AML-193 (cell line): ENCODE data around the gene PPP6R3.
"Not testable (repeated sequence)": the region's sequence is repeated elsewhere in the genome, so short reads cannot be mapped to it uniquely, and the experiment has no call there.

Source experiments
- DNase-seq, 2 experiments: peaks; one replicate each; lab custom pipeline; 2025; lab: John Stamatoyannopoulos, UW

PPP6R3 gene

DNA sequence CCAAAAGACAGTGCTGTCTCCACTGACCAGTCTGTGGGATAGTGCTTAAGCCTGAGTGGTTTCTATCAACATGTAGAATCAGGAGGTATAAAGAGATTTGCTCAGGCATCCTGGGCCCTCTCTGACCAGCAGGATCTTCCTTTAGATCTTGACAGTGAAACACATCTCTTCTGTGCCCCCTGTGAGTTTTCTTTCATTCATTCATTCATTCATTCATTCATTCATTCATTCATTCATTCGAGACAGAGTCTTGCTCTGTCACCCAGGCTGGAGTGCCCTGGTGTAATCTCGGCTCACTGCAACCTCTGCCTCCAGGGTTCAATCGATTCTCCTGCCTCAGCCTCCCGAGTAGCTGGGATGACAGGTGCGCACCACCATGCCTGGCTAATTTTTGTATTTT, 26.4 kb upstream of the PPP6R3 start:
- DNase-seq = not testable (repeated sequence)

DNA sequence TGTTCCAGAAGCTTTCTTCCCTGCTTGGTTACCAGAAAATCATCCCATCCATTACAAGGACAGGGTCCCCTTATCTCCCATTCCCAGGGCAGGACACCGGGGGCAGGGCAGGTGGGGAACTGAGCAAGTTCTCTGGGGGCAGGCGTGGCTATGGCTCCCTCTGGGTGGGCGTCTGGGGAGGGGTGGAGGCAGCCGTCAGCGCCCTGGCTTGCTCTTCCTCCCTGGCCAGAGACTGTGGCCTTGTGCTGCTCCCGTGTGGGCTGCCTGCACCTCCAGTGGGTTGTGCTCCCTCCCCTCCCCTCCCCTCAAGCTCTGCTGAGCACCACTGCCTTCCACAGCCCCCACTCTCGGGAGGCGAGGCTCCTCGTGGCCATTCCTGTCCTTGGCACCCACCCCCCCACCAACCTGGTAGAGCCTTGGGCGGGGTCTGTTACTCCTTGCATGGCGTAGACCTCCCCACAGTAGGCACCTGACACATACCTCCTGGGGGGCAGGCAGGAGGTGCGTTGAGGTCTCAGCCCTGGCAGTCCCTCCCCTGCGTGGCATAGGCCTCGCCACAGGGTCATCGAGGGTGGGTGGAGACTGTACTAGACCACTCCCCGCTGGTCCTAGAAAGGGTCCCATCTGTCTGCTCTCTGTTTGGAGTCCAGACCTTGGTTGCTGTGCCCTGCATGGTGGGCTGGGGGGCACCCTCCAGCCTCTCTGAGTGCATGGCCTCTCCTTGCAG, 24.2 kb upstream of the PPP6R3 start:
- no peak for DNase-seq

DNA sequence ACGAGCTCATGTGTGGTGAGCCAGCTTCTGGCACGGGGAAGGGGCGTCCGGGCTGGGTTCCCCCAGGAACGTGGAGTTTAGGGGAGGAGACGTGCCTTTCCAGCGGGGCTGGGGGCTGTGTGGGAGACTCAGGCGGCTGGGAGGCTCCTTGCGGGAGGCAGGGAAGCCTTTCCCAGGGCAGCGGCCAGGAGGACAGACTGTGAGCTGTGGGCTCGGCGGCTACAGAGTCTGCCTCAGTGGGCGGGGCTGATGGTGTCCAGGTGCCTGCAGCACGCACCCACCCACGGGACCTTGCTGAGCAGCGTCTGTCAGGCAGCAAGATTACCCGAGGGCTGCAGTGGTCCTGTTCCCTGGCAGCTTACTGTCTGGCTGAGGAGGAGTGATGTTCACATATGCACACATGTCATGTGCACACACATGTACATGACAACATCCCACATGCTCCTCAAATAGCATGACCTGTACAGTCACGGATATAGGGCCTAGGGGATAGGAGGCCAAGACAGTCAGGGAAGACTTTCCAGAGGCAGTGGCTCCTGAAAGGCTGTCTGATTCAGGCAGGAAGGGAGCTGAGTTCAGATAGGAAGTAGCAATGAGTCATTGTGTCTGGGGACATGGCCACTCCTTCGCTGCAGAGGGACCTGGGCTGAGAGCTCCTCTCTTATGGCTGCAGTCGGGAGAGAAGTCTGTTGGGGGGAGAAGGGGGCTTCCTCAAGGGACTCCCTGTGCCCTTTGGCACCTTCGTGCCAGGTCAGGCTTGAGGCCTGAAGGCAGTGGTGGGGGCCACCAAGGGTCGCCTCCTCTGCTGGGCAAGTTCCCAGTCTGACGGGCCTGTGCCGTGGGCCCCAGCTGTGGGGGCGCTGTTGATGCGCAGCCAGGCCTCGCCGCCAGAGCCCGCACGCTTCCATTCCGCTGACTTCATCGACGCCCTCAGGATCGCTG, 23.3 kb upstream of the PPP6R3 start:
- peak; percentile 20 to 21 for DNase-seq

DNA sequence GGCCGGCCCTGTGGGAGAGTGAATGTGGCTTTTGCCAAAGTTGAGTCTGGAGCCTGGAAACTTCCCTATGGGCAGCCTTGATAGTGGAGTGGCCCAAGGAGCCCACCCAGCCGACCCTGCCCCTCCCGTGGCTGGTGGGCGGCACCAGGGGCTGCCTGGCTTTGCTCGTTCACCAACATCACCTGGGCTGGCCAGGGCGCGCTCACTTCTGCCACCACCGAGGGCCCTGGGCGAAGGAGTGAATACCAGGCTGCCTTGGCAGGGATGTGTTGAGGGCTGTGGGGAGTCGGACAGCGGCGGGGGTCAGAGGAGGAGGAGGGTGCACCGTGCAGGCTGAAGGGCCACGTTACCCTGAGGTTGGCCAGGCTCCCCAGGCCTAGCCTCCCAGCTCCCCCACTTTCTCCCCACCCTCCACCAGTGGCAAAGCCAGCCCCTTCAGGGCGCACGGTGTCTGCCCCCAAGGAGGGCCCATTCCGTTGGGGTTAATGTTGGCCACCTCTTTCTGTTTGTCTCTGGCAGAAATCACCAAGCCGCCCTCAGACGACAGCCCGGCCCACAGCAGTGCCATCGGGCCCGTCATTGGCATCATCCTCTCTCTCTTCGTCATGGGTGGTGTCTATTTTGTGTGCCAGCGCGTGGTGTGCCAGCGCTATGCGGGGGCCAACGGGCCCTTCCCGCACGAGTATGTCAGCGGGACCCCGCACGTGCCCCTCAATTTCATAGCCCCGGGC, 22.5 kb upstream of the PPP6R3 start:
- no peak for DNase-seq

DNA sequence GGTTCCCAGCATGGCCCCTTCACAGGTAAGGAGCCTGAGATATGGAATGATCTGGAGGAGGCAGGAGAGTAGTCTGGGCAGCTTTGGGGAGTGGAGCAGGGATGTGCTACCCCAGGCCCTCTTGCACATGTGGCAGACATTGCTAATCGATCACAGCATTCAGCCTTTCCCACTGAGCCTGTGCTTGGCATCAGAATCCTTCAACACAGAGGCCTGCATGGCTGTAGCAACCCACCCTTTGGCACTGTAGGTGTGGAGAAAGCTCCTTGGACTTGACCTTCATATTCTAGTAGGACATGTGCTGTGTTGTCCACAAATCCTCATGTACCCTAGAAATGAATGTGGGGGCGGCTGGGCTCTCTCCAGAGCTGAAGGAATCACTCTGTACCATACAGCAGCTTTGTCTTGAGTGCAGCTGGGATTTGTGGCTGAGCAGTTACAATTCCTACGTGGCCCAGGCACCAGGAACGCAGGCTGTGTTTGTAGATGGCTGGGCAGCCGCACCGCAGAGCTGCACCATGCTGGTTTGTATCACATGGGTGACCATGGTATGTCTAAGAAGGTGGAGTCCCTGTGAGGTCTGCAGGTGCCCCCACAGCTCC, 21.8 kb upstream of the PPP6R3 start:
- no peak for DNase-seq

DNA sequence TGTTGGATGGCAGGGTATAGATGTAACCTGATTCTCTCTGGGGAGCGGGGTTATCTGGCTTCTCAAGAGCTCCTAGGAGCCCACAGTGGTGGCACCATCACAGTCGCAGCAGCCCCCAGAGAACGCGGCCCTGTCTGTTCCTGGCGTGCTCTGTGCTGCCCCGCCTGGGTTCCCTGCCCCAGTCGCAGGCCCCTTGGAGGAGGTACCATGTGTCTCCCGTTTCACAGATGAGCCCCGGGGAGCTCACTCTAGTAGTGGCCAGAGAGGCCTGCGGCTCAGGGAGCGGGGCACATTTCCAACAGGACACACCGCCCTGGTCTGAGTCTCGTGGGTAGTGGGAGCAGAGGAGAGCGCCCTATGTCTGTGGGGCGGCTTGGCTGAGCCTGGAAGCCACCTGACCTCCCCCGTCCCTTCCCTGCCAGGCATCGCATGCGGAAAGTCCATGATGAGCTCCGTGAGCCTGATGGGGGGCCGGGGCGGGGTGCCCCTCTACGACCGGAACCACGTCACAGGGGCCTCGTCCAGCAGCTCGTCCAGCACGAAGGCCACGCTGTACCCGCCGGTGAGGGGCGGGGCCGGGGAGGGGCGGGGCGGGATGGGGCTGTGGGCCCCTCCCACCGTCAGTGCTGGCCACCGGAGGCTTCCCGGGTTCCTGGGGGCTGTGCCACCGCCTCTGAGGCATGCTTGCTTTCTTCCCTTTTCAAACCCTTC, 21.0 kb upstream of the PPP6R3 start:
- DNase-seq = no peak

DNA sequence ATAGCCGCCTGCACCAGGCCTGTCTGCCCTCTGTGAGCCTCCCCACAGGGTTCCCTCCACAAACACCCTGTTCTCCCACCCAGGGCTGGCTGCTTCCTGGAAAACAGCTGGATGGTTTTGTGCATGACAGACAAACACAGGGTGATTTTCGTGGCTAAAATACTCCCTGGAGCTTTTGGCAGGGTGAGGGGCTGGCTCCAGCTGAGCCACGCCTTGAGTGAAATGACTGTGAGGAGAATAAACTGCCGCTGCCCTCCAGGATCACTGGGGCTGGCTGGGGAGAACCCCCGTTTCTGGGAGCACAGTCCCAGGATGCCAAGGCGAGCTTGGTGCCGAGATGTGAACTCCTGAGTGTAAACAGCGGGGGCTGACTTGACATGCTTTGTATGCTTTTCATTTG, 20.3 kb upstream of the PPP6R3 start:
- no peak for DNase-seq

DNA sequence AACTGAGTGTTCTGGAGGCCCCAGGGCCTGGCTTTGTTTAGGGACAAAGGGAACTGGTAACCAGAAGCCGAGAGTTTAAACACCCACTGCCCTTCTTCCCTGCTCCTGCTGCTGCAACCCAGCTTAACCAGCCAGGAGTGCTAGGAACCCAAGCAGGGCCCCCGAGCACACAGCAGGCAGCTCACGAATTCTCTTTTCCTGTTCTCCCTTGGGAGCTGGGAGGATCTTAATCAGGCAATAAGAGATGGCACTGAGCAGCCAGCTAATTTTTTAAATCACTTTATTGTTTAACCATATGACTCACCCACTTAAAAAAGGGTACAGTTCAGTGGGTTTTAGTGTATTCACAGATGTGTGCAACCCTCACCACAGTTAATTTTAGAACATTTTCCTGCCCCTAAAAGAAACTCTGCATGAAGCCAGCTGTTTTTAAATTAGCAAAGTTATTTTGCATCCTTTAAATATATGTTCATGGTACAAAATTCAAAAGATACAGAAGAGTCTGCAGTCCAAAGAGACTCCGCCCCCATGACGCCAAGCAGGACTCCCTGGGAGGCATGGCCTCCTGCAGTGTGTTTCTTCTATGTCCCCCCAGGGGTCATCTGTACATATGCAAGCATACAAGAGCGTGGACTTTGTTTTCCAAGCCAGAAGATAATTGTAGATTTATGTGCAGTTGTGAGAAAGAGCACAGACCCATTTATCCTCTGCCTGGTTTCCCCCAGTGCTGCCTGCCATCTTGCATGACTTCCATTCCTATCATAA, 18.9 kb upstream of the PPP6R3 start:
- DNase-seq = no peak

DNA sequence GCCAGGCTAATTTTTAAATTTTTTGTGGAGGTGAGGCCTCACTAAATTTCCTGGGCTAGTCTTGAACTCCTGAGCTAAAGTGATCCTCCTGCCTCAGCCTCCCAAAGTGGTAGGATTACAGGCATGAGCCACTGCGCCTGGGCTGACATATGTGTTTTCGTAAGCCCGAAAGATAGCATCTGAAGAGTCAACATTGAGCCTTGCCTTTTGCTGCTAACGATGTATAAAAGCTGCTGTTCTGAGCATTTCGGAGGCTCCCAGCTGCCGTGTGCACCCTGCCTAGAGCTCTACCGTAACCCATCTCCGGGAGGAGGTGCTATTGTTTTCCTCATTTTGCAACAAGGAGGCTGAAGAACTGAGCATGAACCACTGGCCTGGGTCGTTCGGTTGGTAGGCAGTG, 18.1 kb upstream of the PPP6R3 start:
- no peak for DNase-seq

DNA sequence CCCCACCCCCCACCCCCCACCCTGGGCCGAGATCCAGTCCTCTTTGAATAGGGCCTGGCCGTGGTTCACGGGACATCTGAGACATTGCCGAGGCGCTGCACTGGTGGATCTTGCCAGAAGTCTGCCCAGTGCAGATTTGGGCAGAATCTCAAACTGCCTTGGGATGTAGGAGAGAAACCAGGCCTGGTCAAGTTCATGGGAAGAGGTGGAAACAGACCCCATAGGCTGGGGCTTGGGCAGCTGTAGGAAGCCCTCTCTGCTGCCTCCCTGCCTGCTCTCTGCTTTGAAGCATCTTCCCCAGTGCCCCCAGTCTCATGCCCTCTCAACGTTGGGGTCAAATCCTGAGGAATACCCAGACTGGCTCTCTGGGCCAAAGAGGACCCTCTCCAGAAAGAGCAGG, 16.0 kb upstream of the PPP6R3 start:
- no peak for DNase-seq

DNA sequence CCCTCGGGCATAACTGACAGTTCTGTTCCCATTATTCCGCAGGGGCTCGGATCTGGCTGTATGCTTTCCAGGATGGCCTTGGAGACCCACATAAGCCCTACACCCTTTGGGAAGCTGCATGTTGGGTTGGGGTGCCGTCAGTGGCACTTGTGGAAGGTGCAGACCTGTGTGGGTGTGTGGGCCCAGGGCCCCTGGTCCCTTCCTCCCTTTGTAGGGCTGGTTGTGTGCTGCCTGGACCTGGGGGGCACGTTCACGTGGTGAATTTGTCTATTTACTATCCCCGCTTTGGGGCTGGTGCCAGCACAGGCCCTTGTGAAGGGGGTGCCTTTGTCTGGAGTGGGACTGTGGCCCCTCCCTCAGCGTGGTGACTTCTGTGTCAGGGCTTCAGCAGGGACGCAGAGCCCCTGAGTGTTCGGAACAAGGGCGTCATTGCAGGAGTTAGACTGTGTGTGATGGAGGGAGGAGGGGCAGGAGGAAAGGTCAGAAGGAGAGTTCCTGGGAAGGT, 15.0 kb upstream of the PPP6R3 start:
- DNase-seq = no peak

DNA sequence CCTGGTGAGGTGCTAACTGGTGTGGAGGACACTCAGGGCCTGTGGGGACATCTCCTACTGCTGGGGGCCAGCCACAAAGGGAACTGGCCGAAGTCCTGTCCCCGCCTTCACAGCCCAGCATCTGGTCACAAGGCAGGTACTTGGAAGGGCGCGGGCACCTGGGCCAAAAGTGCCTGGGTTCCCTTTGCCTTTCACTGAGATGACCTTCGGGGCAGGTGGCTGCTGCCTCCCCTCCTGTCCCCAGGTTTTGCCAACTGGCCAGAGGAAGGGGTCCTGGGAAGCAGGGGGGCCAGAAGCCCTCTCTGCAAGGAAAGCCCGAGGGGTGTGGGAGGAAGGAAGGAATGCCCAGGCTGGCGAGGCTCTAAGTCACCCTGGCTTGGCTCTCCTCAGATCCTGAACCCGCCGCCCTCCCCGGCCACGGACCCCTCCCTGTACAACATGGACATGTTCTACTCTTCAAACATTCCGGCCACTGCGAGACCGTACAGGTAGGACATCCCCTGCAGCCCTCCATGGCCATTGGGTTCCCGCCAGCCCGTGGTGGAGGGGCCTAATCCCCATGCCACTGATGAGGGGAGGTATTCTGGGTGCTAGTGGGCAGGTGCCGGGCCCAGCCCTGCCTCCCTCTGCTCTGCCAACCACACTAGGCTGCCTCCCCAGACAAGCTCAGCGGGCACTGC, 14.4 kb upstream of the PPP6R3 start:
- DNase-seq = no peak

DNA sequence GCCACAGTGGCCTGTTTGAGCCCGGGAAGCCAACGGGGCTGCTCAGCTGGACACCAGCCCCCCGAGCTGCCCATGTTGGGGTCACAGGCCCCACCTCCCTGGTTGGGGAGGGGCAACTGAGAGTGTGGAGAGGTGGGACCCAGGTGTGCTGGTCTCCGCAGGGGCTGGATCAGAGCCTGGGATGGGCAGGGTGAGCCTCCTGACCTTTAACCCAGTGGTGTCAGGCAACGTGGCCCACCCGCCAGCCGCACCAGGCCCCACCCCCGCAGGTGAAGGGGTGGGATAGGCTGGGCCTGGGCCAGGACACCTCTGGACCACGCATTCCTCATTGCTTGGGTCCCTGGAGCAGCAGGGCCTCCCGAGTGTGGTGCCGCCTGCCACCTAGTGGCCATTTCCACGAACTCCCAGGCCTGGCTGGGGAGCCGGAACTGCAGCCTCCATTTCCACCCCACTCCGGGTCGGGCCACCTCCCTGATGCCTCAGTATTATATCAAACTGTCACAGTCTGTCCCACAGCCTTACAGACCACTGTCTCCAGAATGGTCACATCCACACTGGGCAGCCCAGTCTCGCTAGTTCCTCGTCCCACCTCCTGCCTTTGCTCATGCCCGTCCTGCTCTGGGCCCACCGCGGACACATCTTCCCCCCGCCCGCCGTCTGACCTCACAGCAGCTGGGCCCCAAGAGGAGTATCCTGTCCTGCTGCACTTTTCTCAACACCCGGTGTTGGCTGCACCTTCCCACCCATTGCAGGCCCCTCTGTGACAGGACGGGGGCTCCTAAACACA, 13.3 kb upstream of the PPP6R3 start:
- DNase-seq = peak; percentile 33 to 40

DNA sequence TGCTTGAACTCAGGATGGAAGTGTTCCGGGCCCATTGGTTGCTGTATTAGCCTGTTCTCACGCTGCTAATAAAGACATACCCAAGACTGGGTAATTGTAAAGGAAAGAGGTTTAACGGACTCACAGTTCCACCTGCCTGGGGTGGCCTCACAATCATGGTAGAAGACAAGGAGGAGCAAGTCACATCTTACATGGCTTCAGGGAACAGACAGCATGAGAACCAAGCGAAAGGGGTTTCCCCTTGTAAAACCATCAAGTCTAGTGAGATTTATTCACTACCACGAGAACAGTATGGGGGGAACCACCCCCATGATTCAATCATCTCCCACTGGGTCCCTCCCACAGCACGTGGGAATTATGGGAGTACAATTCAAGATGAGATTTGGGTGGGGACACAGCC, 12.6 kb upstream of the PPP6R3 start:
- DNase-seq = not testable (repeated sequence)

DNA sequence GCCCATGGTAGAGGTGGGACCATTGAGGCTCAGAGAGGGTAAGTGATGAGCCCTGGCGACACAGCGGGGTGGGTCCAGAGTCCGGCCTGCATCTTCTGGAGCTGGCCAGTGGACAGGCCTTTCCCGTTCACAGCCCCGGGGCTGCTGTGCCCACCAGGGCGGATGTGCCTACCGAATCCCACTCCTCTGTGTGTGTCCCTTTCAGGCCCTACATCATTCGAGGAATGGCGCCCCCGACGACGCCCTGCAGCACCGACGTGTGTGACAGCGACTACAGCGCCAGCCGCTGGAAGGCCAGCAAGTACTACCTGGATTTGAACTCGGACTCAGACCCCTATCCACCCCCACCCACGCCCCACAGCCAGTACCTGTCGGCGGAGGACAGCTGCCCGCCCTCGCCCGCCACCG, 11.9 kb upstream of the PPP6R3 start:
- DNase-seq = no peak

DNA sequence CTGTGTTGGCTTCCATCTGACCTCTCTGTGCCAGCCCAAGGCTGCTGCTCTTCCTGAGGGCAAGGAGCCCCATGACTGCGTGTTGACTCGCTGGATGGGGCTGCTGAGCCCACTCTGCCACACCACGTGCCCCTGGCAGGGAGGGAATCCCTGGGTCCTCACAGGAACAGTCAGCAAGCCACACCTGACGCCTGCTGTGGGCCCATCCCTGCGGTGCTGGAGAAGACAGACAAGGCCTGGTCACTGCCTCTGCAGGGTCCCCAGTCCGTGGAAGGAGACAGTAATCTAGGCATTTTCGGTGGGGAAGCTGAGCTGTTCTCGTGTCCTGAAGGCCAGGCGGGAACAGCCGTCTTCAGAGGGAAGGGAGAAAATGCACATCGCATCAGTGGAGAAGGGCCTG, 10.6 kb upstream of the PPP6R3 start:
- DNase-seq = no peak

DNA sequence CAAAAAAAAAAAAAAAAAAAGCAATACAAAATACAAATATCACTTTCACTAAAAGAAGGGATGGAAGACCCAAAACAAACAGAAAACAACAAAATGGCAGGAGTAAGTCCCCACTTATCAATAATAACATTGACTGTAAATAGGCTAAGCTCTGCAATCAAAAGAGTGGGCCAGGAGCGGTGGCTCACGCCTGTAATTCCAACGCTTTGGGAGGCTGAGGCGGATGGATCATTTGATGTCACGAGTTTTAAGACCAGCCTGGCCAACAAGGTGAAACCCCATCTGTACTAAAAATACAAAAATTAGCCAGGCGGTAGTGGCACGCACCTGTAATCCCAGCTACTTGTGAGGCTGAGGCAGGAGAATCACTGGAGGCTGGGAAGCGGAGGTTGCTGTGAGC, 9.8 kb upstream of the PPP6R3 start:
- DNase-seq = no peak

DNA sequence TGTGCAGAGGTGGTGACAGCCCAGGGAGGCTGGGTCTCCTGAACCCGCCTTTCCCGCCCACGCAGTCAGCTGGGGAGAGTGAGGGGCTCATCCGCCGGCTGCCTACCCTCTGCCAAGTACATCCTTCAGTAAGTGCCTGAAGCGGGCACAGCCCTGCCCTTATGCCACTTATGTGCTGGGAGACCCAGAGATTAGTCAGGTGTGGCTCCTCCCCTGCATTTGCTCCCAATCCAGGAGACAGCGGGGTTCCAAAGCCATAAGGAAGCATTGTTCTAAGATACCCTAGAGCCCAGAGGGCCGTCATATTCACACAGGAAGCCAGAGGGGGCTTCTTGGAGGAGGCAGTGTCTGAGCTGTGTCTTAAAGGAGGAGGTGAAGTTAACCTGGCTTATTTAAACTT, 5.8 kb upstream of the PPP6R3 start:
- no peak for DNase-seq

DNA sequence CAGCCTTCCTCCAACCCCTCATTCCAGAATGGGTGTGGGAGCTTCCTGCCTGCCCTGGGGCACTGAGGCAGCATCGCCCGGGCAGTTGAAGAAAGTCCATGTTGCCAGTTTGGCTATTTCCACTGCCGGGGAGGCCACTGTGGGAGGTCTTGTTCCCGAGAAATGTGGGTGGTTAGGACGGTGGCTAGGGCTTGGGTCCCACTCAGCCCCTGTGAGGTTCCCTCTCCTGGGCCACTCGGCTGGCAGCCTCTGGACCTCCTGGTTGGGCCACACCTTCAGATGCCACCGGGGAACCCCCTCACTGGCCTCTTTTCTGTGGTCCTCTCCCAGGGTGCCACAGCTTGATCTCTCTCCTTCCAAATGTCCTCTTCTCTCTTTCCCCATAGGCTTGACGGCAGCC, 5.1 kb upstream of the PPP6R3 start:
- no peak for DNase-seq
